Spinal cord (tissue), 10 donors: ENCODE measurements around the gene ITGBL1. TPM values are rescaled to one million over a fixed set of nuclear protein-coding genes. Genes with fewer than 3 reads are reported as not detected.

Experiments used
- DNase-seq, 6 donors: peaks; one replicate each; pipeline versions ENCODE4 v3.0.0 to v3.0.0-alpha.2; 2013 to 2015; ENCODE audit warnings: low spot score in 6 of 6, low read depth in 4 of 6
- H3K27ac ChIP-seq: one replicate; pipeline ENCODE4 v1.5.1; 2013; ENCODE audit warnings: low read depth, low read length, control low read depth
- H3K27me3 ChIP-seq: one replicate; pipeline ENCODE4 v1.6.1; 2013; ENCODE audit warnings: low read length; ENCODE audit not compliant: control insufficient read depth, insufficient read depth
- H3K36me3 ChIP-seq: one replicate; pipeline ENCODE4 v1.6.1; 2013; ENCODE audit warnings: low read length; ENCODE audit not compliant: control insufficient read depth, insufficient read depth
- H3K4me1 ChIP-seq: one replicate; pipeline ENCODE4 v1.6.1; 2013; ENCODE audit warnings: low read length; ENCODE audit not compliant: control insufficient read depth, insufficient read depth
- H3K4me3 ChIP-seq: one replicate; pipeline ENCODE4 v1.5.1; 2013; ENCODE audit warnings: low read depth, low read length, control low read depth
- H3K9me3 ChIP-seq: one replicate; pipeline ENCODE4 v1.6.1; 2013; ENCODE audit warnings: low read length; ENCODE audit not compliant: control insufficient read depth, insufficient read depth
- WGBS: methylation state at CpG from one replicate; pipeline ENCODE4 v1.1.5; 2013; ENCODE audit warnings: missing lambda C conversion rate; ENCODE audit not compliant: insufficient coverage; 5-methylcytosine and 5-hydroxymethylcytosine counted together
- polyA plus RNA-seq, 2 donors: library from polyadenylated mRNA; unstranded; fragments of 120-200 nt; gene quantifications; one replicate each; pipeline ENCODE4 v1.2.1, GENCODE V29; 2013; ENCODE audit not compliant: insufficient read length in 2 of 2
- total RNA-seq, 2 donors: library from RNA; depleted of rRNA in 1 of 2; stranded (reverse); fragments of 120-200 nt in 1 of 2; fragments of >200 nt in 1 of 2; gene quantifications; one replicate each; pipeline versions ENCODE4 v1.2.3 to v1.2.4, GENCODE V29; 2013 to 2014
- donor health status: healthy.

The ITGBL1 gene
- total and polyA plus RNA-seq, 4 donors = 0.54 to 189 (median 37.8) TPM

DNA sequence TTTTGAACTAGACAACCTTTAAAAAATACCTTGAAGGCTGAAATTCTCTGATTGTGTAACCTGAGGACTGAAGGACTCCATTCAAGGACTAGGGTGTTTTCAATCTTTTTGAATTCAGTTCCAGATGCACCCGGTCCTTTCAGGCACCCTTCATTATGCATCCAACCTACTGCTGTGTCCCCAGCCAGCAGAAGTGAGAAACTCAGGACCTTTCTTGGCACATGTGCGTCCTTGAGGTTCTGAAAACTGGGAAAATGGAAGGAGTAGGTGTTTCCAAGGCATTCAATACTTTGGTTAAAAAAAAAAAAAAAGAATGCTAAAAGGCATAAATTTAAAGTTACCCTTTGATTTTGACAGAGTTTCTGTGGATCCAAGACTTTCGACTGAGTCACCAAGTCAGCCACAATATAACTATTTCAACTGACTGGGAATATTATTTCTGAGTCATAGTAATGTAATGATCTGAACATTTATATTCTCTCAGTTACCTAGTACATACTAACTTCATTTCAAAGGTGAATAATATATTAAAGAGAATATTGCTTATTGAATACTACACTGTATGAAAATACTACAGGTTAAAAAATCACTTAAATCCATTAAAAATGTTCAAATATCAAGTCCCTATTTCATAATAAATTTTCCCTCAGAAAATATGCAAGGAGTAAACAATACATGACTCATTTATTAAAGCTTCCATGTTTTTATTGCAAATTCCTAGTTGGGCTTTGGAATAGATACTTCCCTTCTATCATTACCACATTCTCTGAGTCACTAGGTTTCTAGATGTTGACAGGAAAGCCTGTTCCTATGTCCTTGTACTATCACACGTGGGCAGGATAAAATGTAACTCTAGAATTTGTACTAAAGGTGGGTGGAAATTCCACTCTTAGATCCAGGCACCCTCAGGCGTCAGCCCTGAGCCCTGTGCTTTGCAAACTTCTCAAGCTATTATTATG, 2.4 kb upstream of the ITGBL1 start:
- peaks cover 8% of the 10 kb centered on the region for H3K4me1 ChIP-seq
- no peak for DNase-seq
- H3K4me3 ChIP-seq = no peak overlapping the region
- no peaks in the 10 kb centered on the region for H3K36me3 ChIP-seq
- H3K27me3 ChIP-seq = no peaks in the 10 kb centered on the region
- no peaks in the 10 kb centered on the region for H3K9me3 ChIP-seq
- WGBS = no CpG with 5 or more reads among the region's 5 CpGs
- H3K27ac ChIP-seq = no peak overlapping the region

DNA sequence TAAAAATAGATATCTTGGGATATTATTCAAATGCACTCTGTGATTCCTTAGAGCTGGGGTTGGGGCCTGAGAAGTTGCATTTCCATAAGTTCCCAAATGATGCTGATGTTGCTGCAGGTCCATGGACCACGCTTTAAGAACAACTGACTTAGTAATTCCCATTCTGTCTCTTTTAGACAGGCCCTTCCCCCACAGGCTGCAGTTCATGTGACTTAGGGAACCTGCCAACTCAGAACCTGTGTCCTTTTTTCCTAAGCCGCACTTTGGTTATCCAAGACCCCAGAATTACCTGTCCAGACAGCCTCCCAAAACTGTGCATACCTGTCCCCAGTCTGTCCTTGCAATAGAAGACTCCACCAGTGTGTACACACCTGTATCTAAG, 1.7 kb upstream of the ITGBL1 start:
- DNase-seq = no peak
- H3K9me3 ChIP-seq = no peaks in the 10 kb centered on the region
- H3K4me1 ChIP-seq = peaks cover 8% of the 10 kb centered on the region
- WGBS = 94% methylated on average over 2 of the region's 2 CpGs
- H3K36me3 ChIP-seq = no peaks in the 10 kb centered on the region
- H3K27ac ChIP-seq = no peak overlapping the region
- H3K4me3 ChIP-seq = no peak overlapping the region
- no peaks in the 10 kb centered on the region for H3K27me3 ChIP-seq

DNA sequence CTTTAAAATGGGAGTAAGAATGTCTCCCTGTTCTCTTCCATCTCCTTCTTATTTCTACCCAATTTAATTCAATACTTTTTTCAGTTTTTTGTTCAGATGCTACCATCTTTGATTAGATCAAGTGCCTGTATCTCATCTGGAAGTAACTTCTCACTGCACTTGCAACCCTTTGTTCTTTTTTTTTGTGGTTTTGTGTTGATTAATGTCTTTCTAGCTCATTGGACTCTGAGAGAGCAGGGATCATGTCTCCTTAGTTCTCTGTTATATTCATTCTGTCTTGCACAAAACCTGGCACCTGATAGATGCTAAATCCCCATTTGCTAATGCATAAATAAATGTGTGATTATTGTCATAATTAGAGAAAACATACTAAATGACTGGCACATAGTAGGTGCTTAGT, 834 bp upstream of the ITGBL1 start:
- H3K27me3 ChIP-seq = no peaks in the 10 kb centered on the region
- no peaks in the 10 kb centered on the region for H3K36me3 ChIP-seq
- no peak for DNase-seq
- H3K27ac ChIP-seq = no peak overlapping the region
- H3K4me3 ChIP-seq = no peak overlapping the region
- peaks cover 8% of the 10 kb centered on the region for H3K4me1 ChIP-seq
- no peaks in the 10 kb centered on the region for H3K9me3 ChIP-seq

DNA sequence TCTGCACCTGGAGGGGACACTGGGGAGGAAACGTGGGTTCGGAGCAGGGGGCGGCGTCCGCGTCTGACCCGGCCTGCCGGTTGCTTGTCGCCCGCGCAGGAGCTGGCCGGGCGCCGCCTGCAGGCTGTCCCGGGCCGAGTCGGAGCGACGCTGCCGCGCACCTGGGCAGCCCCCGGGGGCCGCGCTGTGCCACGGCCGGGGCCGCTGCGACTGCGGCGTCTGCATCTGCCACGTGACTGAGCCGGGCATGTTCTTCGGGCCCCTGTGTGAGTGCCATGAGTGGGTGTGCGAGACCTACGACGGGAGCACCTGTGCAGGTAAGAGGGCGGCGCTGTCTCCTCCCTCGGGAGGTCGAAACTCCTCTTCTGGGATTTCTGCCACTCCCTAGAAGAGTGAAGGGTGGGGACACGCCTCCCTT, 1.3 kb downstream of the ITGBL1 start:
- Histone ChIP-seq H3K4me1 (peaks cover 8% of the 10 kb centered on the region), H3K9me3 (no peaks in the 10 kb centered on the region), H3K4me3 (peak overlapping the region; percentile 40), H3K27me3 (no peaks in the 10 kb centered on the region), H3K27ac (no peak overlapping the region), H3K36me3 (no peaks in the 10 kb centered on the region)
- no peak for DNase-seq
- 4% methylated on average over 36 of the region's 41 CpGs for WGBS

DNA sequence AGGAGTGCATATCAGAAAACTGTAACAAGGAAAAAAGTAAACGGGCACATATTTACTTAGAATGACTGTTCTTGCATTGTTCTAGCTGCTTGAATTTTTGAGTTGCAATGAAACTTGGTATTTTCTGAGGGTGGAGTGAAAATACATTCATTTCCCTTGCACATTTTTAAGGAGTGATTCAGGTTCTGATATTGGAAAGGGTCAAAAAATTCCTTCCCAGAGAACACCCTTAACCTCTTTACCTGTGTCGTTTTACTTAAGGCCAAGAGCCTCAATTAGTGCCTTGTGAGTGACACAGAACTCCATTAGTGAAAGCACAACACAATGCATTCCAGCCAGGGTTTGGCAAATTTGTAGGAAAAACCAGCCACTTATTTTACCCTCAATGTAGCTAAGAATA, 2.3 kb downstream of the ITGBL1 start:
- H3K36me3 ChIP-seq = no peaks in the 10 kb centered on the region
- WGBS = 80% methylated on average over 1 of the region's 2 CpGs
- peaks cover 8% of the 10 kb centered on the region for H3K4me1 ChIP-seq
- H3K27me3 ChIP-seq = no peaks in the 10 kb centered on the region
- no peaks in the 10 kb centered on the region for H3K9me3 ChIP-seq
- DNase-seq = no peak
- no peak overlapping the region for H3K4me3 ChIP-seq
- no peak overlapping the region for H3K27ac ChIP-seq

DNA sequence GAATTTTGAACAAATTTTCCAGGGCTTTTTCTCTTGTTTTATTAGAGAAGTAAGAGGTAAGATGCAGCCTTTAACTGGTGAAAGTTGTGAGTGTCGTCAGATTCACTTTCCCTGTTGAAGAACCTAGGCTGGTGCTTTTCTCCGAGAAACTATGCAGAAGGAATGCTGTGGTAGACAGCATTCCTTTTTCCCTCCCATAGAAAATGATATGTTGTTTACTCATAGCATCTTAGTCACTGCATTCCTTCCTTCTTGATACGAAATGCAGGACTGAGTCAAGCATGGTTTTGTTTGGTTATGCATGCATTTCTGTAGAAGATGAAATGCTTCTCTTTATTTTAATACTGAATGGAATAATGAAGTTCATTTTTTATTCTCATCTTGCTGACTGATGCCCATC, 3.4 kb downstream of the ITGBL1 start:
- Histone ChIP-seq H3K36me3 (no peaks in the 10 kb centered on the region), H3K27ac (no peak overlapping the region), H3K4me3 (no peak overlapping the region), H3K27me3 (no peaks in the 10 kb centered on the region), H3K9me3 (no peaks in the 10 kb centered on the region), H3K4me1 (peaks cover 8% of the 10 kb centered on the region)
- DNase-seq = no peak
- no CpG with 5 or more reads among the region's 3 CpGs for WGBS

DNA sequence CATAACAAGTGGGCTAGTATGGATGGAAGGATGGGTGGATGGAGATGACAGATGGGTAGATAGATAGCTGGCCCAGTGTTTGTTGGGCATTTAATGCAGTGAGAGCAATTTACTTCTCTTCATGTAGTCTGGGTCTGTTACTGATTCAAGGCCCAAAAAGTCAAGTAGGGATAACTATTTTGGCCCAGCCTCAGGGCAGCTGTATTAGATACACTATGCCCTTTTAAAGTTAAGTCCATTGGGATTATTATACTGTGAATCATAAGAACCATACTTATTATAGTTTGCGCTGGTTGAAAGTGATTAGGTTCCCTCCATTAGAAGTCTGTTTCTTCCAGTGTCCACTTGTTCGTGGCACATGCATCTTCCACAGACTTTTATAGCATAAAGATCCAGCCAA, 4.7 kb downstream of the ITGBL1 start:
- Histone ChIP-seq H3K36me3 (no peaks in the 10 kb centered on the region), H3K4me1 (peaks cover 8% of the 10 kb centered on the region), H3K27me3 (no peaks in the 10 kb centered on the region), H3K27ac (no peak overlapping the region), H3K9me3 (no peaks in the 10 kb centered on the region), H3K4me3 (no peak overlapping the region)
- no CpG with 5 or more reads among the region's 2 CpGs for WGBS
- DNase-seq = no peak

DNA sequence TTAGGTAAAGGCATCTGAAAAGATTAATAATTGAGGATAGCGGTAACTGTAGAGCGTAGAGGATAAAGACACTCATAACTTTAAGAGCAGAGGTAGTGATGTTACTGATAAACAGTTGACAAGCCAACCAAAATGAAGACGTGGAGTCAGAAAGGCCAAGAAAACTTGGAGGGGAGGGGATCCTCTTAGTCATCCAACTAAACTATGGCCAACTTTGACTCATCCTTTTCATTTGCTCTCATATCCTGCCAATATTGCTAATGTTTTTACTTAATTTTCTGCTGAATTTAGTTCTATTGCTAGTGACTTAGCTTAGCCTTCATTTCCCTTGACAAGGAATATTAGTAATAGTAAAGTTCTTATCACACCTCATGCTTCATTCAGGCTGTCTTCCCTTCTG, 13.4 kb downstream of the ITGBL1 start:
- H3K27me3 ChIP-seq = no peaks in the 10 kb centered on the region
- 100% methylated on average over 2 of the region's 3 CpGs for WGBS
- H3K4me1 ChIP-seq = no peaks in the 10 kb centered on the region
- no peak overlapping the region for H3K4me3 ChIP-seq
- H3K36me3 ChIP-seq = no peaks in the 10 kb centered on the region
- H3K27ac ChIP-seq = no peak overlapping the region
- DNase-seq = no peak
- H3K9me3 ChIP-seq = no peaks in the 10 kb centered on the region

DNA sequence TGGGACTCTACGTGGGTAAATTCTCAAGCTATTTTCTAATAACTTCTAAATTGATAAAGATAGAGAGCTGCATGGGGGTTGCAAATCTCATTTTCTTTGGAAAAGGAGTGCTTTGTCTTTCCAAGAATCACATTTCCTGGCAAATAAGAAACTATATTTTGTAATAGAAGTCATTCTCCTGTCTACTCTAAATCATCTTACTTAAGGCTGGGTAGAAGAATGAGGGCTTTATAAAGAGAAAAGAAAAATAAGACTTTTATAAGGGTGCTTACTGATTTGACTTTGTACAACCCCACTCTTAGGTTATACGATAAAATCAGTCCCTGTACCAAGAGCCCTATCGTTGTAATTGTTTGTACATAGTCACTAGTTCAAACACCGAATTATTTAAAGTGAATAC, 14.9 kb downstream of the ITGBL1 start:
- no peaks in the 10 kb centered on the region for H3K27me3 ChIP-seq
- no CpG with 5 or more reads among the region's 4 CpGs for WGBS
- DNase-seq = no peak

DNA sequence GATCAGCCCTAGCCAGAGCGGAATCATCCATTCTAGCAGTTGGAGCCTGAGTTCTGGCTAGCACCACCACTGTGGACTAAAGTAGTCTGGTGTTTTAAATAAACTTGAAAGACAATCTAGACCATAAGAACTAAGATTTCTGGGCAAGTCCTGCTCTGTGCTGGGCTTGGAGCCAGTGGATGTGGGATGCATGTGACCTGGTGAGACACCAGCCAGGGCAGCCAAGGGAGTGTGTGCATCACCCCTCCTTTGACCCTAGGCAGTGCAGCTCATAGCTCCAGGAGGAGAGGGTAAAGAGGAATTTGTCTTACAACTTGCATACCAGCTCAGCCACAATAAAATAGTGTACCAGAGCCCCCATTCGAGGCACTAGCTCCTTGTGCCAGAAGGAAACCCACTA, 21.0 kb downstream of the ITGBL1 start:
- peaks cover 5% of the 10 kb centered on the region for H3K4me1 ChIP-seq
- no peaks in the 10 kb centered on the region for H3K36me3 ChIP-seq
- no peak overlapping the region for H3K27ac ChIP-seq
- DNase-seq = no peak
- no peaks in the 10 kb centered on the region for H3K27me3 ChIP-seq
- no peak overlapping the region for H3K4me3 ChIP-seq
- 100% methylated on average over 1 of the region's 2 CpGs for WGBS
- H3K9me3 ChIP-seq = no peaks in the 10 kb centered on the region

More for the DNA sequence above, 14.9 kb downstream of the ITGBL1 start:
- H3K36me3 ChIP-seq = no peaks in the 10 kb centered on the region
- no peak overlapping the region for H3K27ac ChIP-seq
- H3K4me3 ChIP-seq = no peak overlapping the region
- no peaks in the 10 kb centered on the region for H3K9me3 ChIP-seq
- H3K4me1 ChIP-seq = no peaks in the 10 kb centered on the region
